HUDEP-2 (cell line): ENCODE results near the gene PTTG1.
"Not testable (repeated sequence)": the region's sequence is repeated elsewhere in the genome, so short reads cannot be mapped to it uniquely, and the experiment has no call there.

Source experiments
- DNase-seq, 76 experiments: peaks; one replicate each; lab custom pipeline; 2025; ENCODE audit not compliant: unreplicated experiment in 76 of 76; lab: John Stamatoyannopoulos, UW

PTTG1 gene

GRCh38 chr5:160419458-160420330 lies 2.0 kb upstream of the PTTG1 start:
- no peak for DNase-seq

GRCh38 chr5:160420331-160420610 lies 1.4 kb upstream of the PTTG1 start:
- DNase-seq = no peak

GRCh38 chr5:160423099-160423498 lies 1.4 kb downstream of the PTTG1 start:
- DNase-seq = no peak

GRCh38 chr5:160427607-160428006 lies 6.0 kb downstream of the PTTG1 start:
- DNase-seq = no peak

- DNase-seq = no peak
Measured at GRCh38 chr5:160432196-160432595, 10.5 kb downstream of the PTTG1 start.

GRCh38 chr5:160432787-160433186 lies 11.1 kb downstream of the PTTG1 start:
- no peak for DNase-seq

GRCh38 chr5:160434022-160434531 lies 12.4 kb downstream of the PTTG1 start:
- DNase-seq = no peak

GRCh38 chr5:160435532-160435931 lies 13.9 kb downstream of the PTTG1 start:
- DNase-seq = no peak

DNA sequence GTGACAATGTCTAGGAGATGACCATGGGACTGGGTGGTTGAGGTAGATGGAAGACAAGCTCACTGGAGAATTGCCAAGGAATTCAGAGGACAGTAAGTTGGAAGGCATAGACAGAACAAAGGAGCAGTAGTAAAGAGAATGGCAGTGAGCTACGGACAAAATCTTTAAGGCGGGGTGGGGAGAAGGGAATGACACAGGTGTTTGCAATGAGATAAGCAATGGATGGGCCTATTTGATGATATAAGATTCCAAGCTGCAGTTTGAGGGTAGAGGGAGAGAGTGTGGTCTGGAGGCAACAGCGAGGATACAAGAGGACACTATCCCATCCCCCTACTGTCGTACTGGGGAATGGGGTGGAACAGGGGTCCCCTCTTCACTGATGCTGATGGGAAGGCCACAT lies 14.4 kb downstream of the PTTG1 start:
- DNase-seq = no peak

- not testable (repeated sequence) for DNase-seq
Measured at GRCh38 chr5:160436661-160437060, 15.0 kb downstream of the PTTG1 start.

GRCh38 chr5:160437271-160437670 lies 15.6 kb downstream of the PTTG1 start:
- DNase-seq = no peak

GRCh38 chr5:160438316-160439204 lies 16.9 kb downstream of the PTTG1 start:
- peak in 55 of 76 experiments; percentile 3 to 69 (median 32) for DNase-seq

DNA sequence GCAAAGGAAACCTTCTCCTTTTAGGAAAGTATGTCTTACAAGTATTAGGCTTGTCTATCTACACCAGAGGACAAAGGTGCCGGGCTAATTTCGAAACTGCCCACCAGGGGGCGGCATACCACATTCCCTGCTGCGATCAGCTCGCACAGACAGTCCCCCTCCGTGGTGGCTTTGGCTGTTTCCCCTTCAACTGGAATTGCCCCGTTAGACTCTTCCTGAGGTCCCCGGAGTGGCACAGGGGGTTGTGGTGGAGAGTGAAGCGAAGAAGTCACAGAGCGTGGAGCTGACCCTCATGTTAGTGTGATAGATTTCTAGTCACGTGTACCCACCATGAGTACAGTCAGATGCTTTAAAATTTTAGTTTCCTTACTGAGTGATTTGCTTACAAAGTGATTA lies 17.5 kb downstream of the PTTG1 start:
- DNase-seq = peak in 71 of 76 experiments; percentile 9 to 82 (median 65)

GRCh38 chr5:160441311-160441781 lies 19.7 kb downstream of the PTTG1 start:
- DNase-seq = no peak

- DNase-seq = no peak
Measured at GRCh38 chr5:160442824-160443431, 21.3 kb downstream of the PTTG1 start.

DNA sequence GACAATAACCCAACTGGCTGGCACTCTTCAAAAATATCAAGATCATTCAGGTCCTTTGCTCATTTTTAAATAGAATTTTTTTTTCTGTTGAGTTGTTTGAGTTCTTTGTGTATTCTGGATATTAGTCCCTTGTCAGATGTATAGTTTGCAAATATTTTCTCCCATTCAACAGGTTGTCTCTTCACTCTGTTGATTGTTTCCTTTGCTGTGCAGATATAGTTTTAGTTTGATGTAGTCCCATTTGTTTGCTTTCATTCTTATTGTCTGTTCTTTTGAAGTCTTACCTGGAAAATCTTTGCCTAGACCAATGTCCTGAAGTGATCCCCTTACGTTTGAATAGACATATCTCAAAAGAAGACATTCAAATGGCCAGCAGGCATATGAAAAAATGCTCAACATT lies 22.8 kb downstream of the PTTG1 start:
- no peak for DNase-seq

DNA sequence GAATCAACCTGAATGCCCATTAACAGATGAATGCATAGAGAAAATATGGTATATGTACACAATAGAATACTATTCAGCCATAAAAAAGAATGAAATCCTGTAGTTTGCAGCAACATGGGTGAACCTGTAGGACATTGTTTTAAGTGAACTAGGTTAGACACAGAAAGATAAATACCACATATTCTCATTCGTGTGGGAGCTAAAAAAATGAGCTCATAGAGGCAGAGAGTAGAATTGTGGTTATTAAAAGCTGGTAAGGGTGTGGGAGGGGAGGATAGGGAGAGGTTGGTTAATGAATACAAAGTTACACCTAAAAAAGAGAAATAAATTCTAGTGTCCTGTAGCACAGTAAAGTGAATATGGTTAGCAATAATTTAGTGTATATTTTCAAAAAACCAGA lies 23.5 kb downstream of the PTTG1 start:
- no peak for DNase-seq

DNA sequence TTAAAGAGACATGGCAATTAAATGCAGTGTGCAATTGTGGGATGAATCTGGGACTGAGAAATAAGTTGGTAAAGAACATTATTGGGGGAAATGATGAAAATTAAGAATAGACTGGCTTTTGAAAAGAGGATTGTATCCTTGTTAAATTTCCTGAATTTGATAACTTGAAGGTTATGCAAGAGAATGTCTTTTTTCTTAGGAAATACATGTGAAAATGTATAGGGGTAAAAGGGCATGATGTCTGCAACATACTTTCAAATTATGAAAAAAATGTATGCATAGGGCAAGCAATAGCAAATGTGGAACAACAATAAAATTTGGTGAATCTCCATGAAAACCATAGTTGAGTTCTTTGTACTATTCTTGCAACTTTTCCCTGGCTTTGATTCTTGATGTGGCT lies 24.1 kb downstream of the PTTG1 start:
- no peak for DNase-seq

GRCh38 chr5:160448886-160449285 lies 27.2 kb downstream of the PTTG1 start:
- no peak for DNase-seq

DNA sequence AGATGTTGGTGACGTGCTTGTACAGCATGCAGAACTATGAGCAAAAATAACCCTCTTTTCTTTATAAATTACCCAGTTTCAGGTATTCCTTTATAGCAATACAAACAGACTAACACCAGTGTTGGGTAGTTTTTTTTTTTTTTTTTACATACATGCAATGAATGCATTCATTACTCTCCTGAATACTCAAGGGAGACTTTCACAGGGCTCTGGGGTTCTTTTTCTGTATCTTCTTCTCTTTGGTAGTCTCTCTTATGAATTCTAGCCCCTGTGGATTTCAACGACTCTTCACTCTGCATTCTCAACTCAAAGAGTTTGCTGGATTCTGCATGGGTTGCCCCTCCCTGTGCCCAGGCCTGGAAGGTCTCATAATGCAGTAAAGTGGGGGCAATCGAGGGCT lies 27.8 kb downstream of the PTTG1 start:
- no peak for DNase-seq
